AG09319 (cell line): ENCODE measurements around the gene MRC1.

Experiments
- DNase-seq: peaks from one replicate; pipeline ENCODE4 v3.0.0-alpha.2; 2010; ENCODE audit warnings: low read depth; ENCODE audit errors: extremely low read depth
- TF ChIP-seq, protein P1 (sequence below): IDR thresholded peaks from 2 replicates; pipeline ENCODE4 v1.5.1; 2011; ENCODE audit warnings: low read depth, mild to moderate bottlenecking, inconsistent platforms, low read length, moderate library complexity

The MRC1 gene

DNA sequence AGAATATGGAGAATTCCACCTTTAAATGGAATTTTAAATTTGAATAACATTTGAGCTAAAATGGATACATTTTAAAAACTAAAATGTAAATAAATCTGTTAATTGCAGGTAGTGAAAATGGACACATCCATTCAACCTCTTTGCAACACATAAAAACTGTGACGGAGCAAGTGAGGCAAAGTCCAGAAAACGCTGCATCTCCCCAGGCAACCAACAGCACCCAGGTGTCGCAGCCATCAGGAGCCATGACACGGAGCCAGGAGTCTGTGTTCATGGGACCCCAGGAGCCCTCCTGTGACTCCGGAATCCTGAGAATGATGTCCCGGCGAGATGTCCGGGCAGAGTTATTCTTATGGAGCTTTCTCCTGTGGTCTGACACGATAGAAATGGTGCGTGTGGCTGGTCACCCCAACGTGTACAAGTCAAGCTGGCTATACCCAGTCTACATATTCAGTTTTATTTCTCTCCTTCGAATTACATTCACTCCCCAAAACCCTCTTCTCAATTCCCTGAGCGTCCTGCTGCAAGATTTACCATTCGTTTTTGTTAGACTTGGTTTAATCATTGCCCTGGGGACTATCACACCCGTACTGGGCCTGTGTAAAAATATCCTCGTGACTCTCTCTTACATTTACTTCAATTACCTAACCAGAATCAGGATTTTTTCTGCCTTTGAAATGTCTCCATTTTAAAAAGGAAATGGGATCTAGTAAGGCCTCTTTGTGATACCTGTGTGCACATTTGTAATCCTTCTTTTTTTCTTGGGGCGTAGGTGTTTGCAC is 13.1 kb upstream of the MRC1 start:
- DNase-seq, result no peak
- TF ChIP-seq, protein P1, sequence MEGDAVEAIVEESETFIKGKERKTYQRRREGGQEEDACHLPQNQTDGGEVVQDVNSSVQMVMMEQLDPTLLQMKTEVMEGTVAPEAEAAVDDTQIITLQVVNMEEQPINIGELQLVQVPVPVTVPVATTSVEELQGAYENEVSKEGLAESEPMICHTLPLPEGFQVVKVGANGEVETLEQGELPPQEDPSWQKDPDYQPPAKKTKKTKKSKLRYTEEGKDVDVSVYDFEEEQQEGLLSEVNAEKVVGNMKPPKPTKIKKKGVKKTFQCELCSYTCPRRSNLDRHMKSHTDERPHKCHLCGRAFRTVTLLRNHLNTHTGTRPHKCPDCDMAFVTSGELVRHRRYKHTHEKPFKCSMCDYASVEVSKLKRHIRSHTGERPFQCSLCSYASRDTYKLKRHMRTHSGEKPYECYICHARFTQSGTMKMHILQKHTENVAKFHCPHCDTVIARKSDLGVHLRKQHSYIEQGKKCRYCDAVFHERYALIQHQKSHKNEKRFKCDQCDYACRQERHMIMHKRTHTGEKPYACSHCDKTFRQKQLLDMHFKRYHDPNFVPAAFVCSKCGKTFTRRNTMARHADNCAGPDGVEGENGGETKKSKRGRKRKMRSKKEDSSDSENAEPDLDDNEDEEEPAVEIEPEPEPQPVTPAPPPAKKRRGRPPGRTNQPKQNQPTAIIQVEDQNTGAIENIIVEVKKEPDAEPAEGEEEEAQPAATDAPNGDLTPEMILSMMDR, result no peak

DNA sequence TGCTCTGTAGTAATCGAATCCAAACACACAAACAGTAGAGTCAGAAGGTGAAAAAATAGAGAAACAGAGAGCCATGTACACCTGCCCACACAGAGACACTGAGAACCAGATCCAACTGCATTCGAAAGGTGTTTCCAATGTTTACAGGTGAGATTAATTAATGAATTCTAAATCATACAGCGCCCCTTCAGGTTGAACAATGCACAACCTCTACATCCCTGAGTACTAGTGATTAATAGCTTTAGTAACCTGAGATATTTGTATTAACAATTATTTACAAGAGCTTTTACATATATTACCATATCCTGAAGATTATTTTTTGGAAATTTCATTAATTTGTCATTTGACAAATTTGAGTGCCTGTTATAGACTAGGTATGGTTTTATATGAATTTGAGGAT is 7.6 kb upstream of the MRC1 start:
- no peak for DNase-seq
- TF ChIP-seq, protein P1, result no peak

DNA sequence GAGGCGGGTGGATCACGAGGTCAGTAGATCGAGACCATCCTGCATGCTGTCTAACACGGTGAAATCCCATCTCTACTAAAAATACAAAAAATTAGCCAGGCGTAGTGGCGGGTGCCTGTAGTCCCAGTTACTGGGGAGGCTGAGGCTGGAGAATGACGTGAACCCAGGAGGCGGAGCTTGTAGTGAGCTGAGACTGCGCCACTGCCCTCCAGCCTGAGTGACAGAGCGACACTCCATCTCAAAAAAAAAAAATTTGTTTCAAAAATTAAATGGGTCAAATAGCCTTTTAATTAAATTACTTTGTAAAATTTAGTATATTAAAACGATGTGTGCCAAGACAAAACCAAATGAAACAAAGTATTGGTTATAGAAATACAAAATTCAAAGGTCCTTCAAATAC is 6.8 kb upstream of the MRC1 start:
- DNase-seq, result no peak
- TF ChIP-seq, protein P1, result no peak

DNA sequence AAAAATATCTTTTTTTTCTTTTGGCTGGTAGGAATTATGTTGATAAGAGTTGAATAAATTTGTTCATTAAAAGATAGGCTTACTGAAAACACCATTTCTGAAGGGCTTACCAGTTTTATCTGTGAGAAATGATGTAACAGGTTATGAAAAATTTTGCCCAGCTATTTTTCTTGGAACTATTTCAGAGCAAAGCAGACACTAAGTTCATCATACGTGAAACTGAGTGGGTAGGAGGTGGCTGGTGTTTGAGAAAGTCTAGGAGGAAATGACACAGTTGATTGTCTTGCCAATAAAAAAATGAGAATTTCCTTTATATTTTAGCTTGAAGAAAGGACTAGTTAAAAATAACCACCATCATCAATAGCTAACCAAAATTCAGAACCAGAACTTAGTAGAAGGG is 6.2 kb upstream of the MRC1 start:
- TF ChIP-seq, protein P1, result no peak
- DNase-seq, result no peak

DNA sequence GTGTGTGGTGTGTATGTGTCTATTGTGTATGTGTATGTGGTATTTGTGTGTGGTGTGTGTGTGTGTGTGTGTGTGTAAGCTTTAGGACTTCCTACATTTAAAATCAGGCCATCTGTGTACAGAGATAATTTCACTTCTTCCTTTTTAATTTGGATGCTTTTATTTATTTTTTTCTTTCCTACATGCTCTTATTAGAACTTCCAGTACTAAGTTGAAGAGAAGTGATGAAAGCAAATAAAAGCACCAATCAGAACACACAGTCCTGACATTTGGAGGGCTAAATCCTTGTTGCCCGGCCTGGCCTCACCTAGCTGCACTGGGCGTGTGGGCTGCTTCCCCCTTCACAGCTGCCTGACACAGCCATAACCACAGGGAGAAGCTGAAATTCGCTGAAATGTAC is 3.8 kb upstream of the MRC1 start:
- TF ChIP-seq, protein P1, result no peak
- no peak for DNase-seq

DNA sequence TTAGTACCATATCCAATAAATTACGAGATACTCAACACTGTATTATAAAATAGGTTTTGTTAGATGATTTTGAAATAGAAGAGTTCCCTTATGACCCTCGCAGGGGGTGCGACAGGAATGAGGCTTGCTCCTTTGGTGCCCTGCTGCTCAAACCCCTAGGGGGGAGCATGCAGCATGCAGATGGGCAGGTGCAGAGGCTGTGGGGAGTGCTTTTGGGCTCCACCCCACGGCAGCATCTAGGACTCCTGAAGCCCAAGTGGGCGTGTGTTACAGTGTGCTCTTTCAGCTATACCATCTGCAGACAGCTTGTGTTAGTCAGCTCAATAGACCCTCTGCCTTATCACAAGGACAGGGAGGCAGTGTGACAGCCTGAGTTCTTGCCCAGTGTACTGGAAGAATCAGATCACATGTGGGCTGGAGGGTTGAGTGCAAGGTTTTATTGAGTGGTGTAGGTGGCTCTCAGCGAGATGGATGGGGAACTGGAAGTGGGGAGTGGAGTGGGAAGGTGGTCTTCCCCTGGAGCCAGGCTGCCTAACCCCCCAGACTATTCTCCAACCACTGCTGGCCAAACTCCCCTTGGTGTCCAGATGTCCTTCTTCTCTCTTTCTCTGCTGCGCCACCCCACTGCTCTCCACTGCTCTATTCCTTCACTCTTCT is 3.1 kb upstream of the MRC1 start:
- no peak for DNase-seq
- TF ChIP-seq, protein P1, result no peak

DNA sequence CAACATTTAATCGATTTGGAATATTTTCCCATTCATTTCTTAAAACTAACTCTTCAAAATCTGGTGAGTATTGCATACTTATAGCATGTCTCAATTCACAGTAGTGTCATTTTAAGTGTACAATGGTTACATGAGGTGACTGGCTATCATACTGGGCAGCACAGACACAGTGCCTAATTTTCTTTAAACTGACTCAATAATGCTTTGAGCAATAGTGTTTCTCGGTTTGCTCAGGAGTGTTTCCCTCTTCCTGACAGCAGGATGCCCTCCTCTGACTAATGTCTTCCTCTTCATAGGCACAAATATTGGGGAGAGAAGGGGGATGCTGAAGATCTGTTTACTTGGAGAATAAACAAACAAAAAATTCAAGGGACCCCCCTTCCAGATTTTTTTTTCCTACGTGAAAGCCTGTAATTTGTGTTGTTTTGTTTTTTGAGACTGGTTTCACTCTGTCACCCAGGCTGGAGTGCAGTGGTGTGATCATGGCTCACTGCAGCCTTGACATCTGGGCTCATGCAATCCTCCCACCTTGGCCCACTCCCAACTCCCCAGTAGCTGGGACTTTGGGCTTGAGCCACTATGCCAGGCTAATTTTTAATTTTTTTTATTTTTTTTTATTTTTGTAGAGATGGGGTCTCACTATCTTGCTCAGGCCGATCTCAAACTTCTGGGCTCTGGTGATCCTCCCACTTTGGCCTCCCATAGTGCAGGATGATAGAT is 2.2 kb downstream of the MRC1 start:
- DNase-seq, result no peak
- TF ChIP-seq, protein P1, result no peak
